Measurements from ENCODE around the gene NPTN. TPM values are rescaled to one million over a fixed set of nuclear protein-coding genes. Genes with fewer than 3 reads are reported as not detected.
"Not testable (repeated sequence)": the region's sequence is repeated elsewhere in the genome, so short reads cannot be mapped to it uniquely, and the experiment has no call there.

NPTN gene
- polyA plus RNA-seq, 2 of the 4 experiments (the other 2 are of a cell fraction), result 150 to 201 TPM

- ATAC-seq (no peak), FAIRE-seq (no peak), DNase-seq (ENCODE audit: low read depth in 1 of 2, low spot score in 1 of 2) (no peak)
- Histone ChIP-seq H3K4me1 (no peaks in the 10 kb centered on the region), H3K4me3 (no peak overlapping the region), H3K4me2 (no peak overlapping the region), H3K9me3 (no peaks in the 10 kb centered on the region), H3K27ac (no peak overlapping the region)
- ChIA-PET CTCF (interaction anchor here (1.0 to 2.7 kb wide), 4 partner anchors 9 to 53 kb away, joined by 4 to 11 read pairs (median 4); no protein-coding TSS in a partner anchor), POLR2A (no interaction called here)
- TF ChIP-seq NR3C1 (IDR thresholded peaks at IDR 0.05) (no peak), RAD21 (conservative IDR thresholded peaks at IDR 0.05 in 1 of 2, IDR thresholded peaks at IDR 0.05 in 1 of 2) (no peak), MYC (IDR thresholded peaks at IDR 0.05; ENCODE audit: borderline replicate concordance, low read length) (no peak), EP300 (IDR thresholded peaks at IDR 0.05) (no peak), ZC3H11A (IDR thresholded peaks at IDR 0.05) (no peak), ZFP36 (IDR thresholded peaks at IDR 0.05; ENCODE audit: borderline replicate concordance, partially characterized antibody) (no peak)
- WGBS (ENCODE audit: missing lambda C conversion rate), result 87% methylated on average over 3 of the region's 3 CpGs
Observed at GRCh38 chr15:73583544-73583943, 49.6 kb downstream of the NPTN start.

- ATAC-seq, result no peak
- no peaks in the 10 kb centered on the region for H3K4me1 ChIP-seq
- ChIA-PET POLR2A (no interaction called here), CTCF (interaction anchor here (1.0 to 2.7 kb wide), 4 partner anchors 9 to 53 kb away, joined by 4 to 11 read pairs (median 4); no protein-coding TSS in a partner anchor)
- no peak for FAIRE-seq
- H3K4me3 ChIP-seq, result no peak overlapping the region
- H3K27ac ChIP-seq, result no peak overlapping the region
- no peaks in the 10 kb centered on the region for H3K9me3 ChIP-seq
- H3K4me2 ChIP-seq, result no peak overlapping the region
- DNase-seq (ENCODE audit: low read depth in 1 of 2, low spot score in 1 of 2), result no peak
- no peak for TF ChIP-seq ESRRA (IDR thresholded peaks at IDR 0.05; ENCODE audit: borderline replicate concordance, low read length)
- TF ChIP-seq HEYL (CRISPR knock-in tag; IDR thresholded peaks at IDR 0.05), result no peak
- TF ChIP-seq SREBF2 (IDR thresholded peaks at IDR 0.05), result no peak
- no peak for TF ChIP-seq MYC (IDR thresholded peaks at IDR 0.05; ENCODE audit: borderline replicate concordance, low read length)
- no peak for TF ChIP-seq BHLHE40 (IDR thresholded peaks at IDR 0.05; ENCODE audit: low read depth, low read length)
- TF ChIP-seq MAFK (IDR thresholded peaks at IDR 0.05; ENCODE audit: partially characterized antibody), result no peak
- no peak for TF ChIP-seq CBX2 (IDR thresholded peaks at IDR 0.05; ENCODE audit: borderline replicate concordance, low read depth)
- WGBS (ENCODE audit: missing lambda C conversion rate), result 92% methylated on average over 6 of the region's 6 CpGs
Observed at GRCh38 chr15:73582851-73583379, 50.3 kb downstream of the NPTN start.

GRCh38 chr15:73578026-73578425 lies 55.2 kb downstream of the NPTN start:
- ChIA-PET CTCF (no interaction called here), POLR2A (no interaction called here)
- Histone ChIP-seq H3K4me1 (no peaks in the 10 kb centered on the region), H3K9me3 (no peaks in the 10 kb centered on the region), H3K4me3 (no peak overlapping the region), H3K4me2 (no peak overlapping the region), H3K27ac (no peak overlapping the region)
- DNase-seq (ENCODE audit: low read depth in 1 of 2, low spot score in 1 of 2) (no peak), ATAC-seq (no peak), FAIRE-seq (no peak)
- TF ChIP-seq, protein P1, sequence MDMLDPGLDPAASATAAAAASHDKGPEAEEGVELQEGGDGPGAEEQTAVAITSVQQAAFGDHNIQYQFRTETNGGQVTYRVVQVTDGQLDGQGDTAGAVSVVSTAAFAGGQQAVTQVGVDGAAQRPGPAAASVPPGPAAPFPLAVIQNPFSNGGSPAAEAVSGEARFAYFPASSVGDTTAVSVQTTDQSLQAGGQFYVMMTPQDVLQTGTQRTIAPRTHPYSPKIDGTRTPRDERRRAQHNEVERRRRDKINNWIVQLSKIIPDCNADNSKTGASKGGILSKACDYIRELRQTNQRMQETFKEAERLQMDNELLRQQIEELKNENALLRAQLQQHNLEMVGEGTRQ (IDR thresholded peaks at IDR 0.05), result no peak
- no peak for TF ChIP-seq CTCF (IDR thresholded peaks at IDR 0.05)
- no peak for TF ChIP-seq HOXA7 (CRISPR knock-in tag; IDR thresholded peaks at IDR 0.05)
- TF ChIP-seq PHF8 (IDR thresholded peaks at IDR 0.05; ENCODE audit: borderline replicate concordance, low read depth), result no peak
- no peak for TF ChIP-seq CBX2 (IDR thresholded peaks at IDR 0.05; ENCODE audit: borderline replicate concordance, low read depth)
- 79% methylated on average over 2 of the region's 2 CpGs for WGBS (ENCODE audit: missing lambda C conversion rate)

DNA sequence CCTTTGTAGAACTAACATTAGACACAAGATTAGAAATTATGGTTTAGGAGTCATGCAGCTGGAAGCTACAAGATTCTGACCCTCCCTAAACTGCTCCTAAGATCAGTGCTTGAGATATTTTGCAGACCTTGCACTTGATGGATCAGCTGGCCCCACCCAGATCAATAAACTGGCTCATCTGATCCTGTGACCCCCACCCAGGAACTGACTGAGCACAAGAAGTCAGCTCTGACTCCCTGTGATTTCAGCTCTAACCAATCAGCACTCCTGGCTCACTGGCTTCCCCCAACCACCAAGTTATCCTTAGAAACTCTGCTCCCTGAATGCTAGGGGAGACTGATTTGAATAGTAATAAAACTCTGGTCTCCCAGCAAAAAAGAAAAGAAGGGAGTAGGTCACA lies 55.6 kb downstream of the NPTN start:
- H3K27ac ChIP-seq; POLR2A ChIA-PET; H3K4me2 ChIP-seq; DNase-seq (ENCODE audit: low read depth in 1 of 2, low spot score in 1 of 2); ATAC-seq; CTCF ChIA-PET; H3K4me1 ChIP-seq; FAIRE-seq; H3K9me3 ChIP-seq; H3K4me3 ChIP-seq: not testable (repeated sequence)

Data from A549 (cell line).